Stomach (tissue), 19 donors: ENCODE data around the gene UNC45A. TPM values are rescaled to one million over a fixed set of nuclear protein-coding genes. Genes with fewer than 3 reads are reported as not detected.

Experiments
- DNase-seq, 2 donors: peaks; one replicate each; pipeline versions ENCODE4 v3.0.0 to v3.0.0-alpha.2; 2013 to 2019
- H3K27ac ChIP-seq, 5 donors: fragments of 200-600 bp in 4 of 5; sonication (generic) in 4 of 5; one replicate each; pipeline ENCODE4 v1.5.1; 2013 to 2019; ENCODE audit warnings: mild to moderate bottlenecking in 1 of 5, moderate library complexity in 1 of 5
- H3K27me3 ChIP-seq, 3 donors: fragments of 200-600 bp; sonication (generic); one replicate each; pipeline ENCODE4 v1.5.1; 2017 to 2019; ENCODE audit warnings: mixed run types in 1 of 3
- H3K36me3 ChIP-seq, 4 donors: fragments of 200-600 bp; sonication (generic); 1 replicate in 3 of 4; 2 replicates in 1 of 4; pipeline ENCODE4 v1.5.1; 2016 to 2019
- H3K4me1 ChIP-seq, 4 donors: fragments of 200-600 bp; sonication (generic); one replicate each; pipeline ENCODE4 v1.5.1; 2016 to 2019
- H3K4me3 ChIP-seq, 4 donors: fragments of 200-600 bp; sonication (generic) in 3 of 4; one replicate each; pipeline ENCODE4 v1.5.1; 2016 to 2019; ENCODE audit warnings: mild to moderate bottlenecking in 1 of 4
- H3K9me3 ChIP-seq, 4 donors: fragments of 200-600 bp; sonication (generic); one replicate each; pipeline ENCODE4 v1.5.1; 2016 to 2019
- CTCF ChIP-seq, 7 experiments: fragments of 450-650 bp in 4 of 7; fragments of 200-600 bp in 3 of 7; sonication (generic) in 3 of 7; IDR thresholded peaks; one replicate each; pipeline ENCODE4 v1.5.1; 2016 to 2019; ENCODE audit warnings: antibody characterized with exemption in 7 of 7, control low read depth in 2 of 7, mild to moderate bottlenecking in 1 of 7
- EP300 ChIP-seq: sonication (generic); formaldehyde crosslinking; IDR thresholded peaks from one replicate; pipeline ENCODE4 v1.6.1; 2017; ENCODE audit warnings: antibody characterized with exemption
- POLR2A ChIP-seq, 4 donors: fragments of 450-650 bp; IDR thresholded peaks; one replicate each; pipeline ENCODE4 v1.6.1; 2016; ENCODE audit warnings: antibody characterized with exemption in 4 of 4, control low read depth in 2 of 4, mild to moderate bottlenecking in 1 of 4, moderate library complexity in 1 of 4
- POLR2AphosphoS5 ChIP-seq, 3 donors: sonication (generic); formaldehyde crosslinking; IDR thresholded peaks; one replicate each; pipeline ENCODE4 v1.6.1; 2016; ENCODE audit warnings: antibody characterized with exemption in 3 of 3
- WGBS, 5 donors: extraction: QIAGEN DNeasy Blood & Tissue Kit in 3 of 5; methylation state at CpG; one replicate each; pipeline versions ENCODE4 v1.1.5 to v1.1.7; 2013 to 2018; 5-methylcytosine and 5-hydroxymethylcytosine counted together
- intact Hi-C: fragments of 100-400 bp; cut with DNase I; formaldehyde crosslinking; loops from one replicate; pipeline ENCODE4 v1.15.1; 2023; ENCODE audit warnings: low total_unique reads
- long read RNA-seq, 10 donors: transcript quantifications; one replicate each; lab custom pipeline, GENCODE V29; 2026
- polyA plus RNA-seq, 3 donors: library from polyadenylated mRNA; stranded (reverse); fragments of 200-250 nt; gene quantifications; one replicate each; pipeline ENCODE4 v1.2.3, GENCODE V29; 2013
- total RNA-seq, 5 donors: library from RNA; depleted of rRNA; stranded (reverse); fragments of >200 nt; gene quantifications; one replicate each; pipeline versions ENCODE4 v1.1.0 to v1.2.3, GENCODE V29; 2014 to 2016
- donor health status: healthy with polysubstance abuse.
- donor health status: Bipolar disorder and iron deficiency.
- donor health status: healthy.

The UNC45A gene
- total RNA-seq (10 to 100 TPM; 28.0 to 63.8 (median 45.0) TPM), polyA plus RNA-seq (10 to 100 TPM; 35.7 to 62.7 (median 40.9) TPM)
- long read RNA-seq, donor 1, partial matches to known transcripts: 10 of 10 reads
- long read RNA-seq, donor 1, other reads (novel, unspliced or antisense): 0 of 10 reads
- long read RNA-seq, donor 2, partial matches to known transcripts: 8 of 10 reads
- long read RNA-seq, donor 2, other reads (novel, unspliced or antisense): 0 of 10 reads
- long read RNA-seq, donor 3, partial matches to known transcripts: 14 of 14 reads
- long read RNA-seq, donor 3, other reads (novel, unspliced or antisense): 0 of 14 reads
- long read RNA-seq, donor 4: 0 reads
- long read RNA-seq, donor 5, partial matches to known transcripts: 0 of 4 reads
- long read RNA-seq, donor 5, other reads (novel, unspliced or antisense): 0 of 4 reads
- long read RNA-seq, donor 6, partial matches to known transcripts: 47 of 50 reads
- long read RNA-seq, donor 6, other reads (novel, unspliced or antisense): 0 of 50 reads
- long read RNA-seq, donor 7, partial matches to known transcripts: 0 of 3 reads
- long read RNA-seq, donor 7, other reads (novel, unspliced or antisense): 0 of 3 reads
- long read RNA-seq, donor 8, transcript UNC45A-202 (20 exons, 3,252 nt): major isoform, 5 of 5 reads
- long read RNA-seq, donor 8, partial matches to known transcripts: 0 of 5 reads
- long read RNA-seq, donor 8, other reads (novel, unspliced or antisense): 0 of 5 reads
- long read RNA-seq, donor 9, partial matches to known transcripts: 24 of 24 reads
- long read RNA-seq, donor 9, other reads (novel, unspliced or antisense): 0 of 24 reads
- long read RNA-seq, donor 10, partial matches to known transcripts: 0 of 1 reads
- long read RNA-seq, donor 10, other reads (novel, unspliced or antisense): 0 of 1 reads

GRCh38 chr15:90934949-90935751 is at the start of gene UNC45A:
Gene UNC45A (plus strand): TSS chr15:90935285. CDS start chr15:90935325, 40 bp downstream.
- Histone ChIP-seq H3K27me3 (no peaks in the 10 kb centered on the region), H3K27ac (peak within 1 kb of the TSS; percentile 86 to 91 (median 90)), H3K9me3 (no peaks in the 10 kb centered on the region), H3K36me3 (peaks cover 17 to 36% (median 32%) of the 10 kb centered on the region in 4 donors), H3K4me1 (peaks cover 38 to 61% (median 57%) of the 10 kb centered on the region in 4 donors), H3K4me3 (peak within 1 kb of the TSS; percentile 65 to 79 (median 76))
- TF ChIP-seq POLR2A (IDR thresholded peaks at IDR 0.05): peak in 2 of 4 donors; percentile 54 to 64
- no peak for TF ChIP-seq CTCF (IDR thresholded peaks at IDR 0.05)
- no peak for TF ChIP-seq EP300
- TF ChIP-seq POLR2AphosphoS5 (IDR thresholded peaks at IDR 0.05): peak in 2 of 3 donors; percentile 72 to 86
- DNase-seq: peak; percentile 97 to 98
- 0 to 1% (median 0%) methylated on average over 49 to 65 of the region's 65 CpGs for WGBS, 5 donors
- intact Hi-C loops: no loop called here

DNA sequence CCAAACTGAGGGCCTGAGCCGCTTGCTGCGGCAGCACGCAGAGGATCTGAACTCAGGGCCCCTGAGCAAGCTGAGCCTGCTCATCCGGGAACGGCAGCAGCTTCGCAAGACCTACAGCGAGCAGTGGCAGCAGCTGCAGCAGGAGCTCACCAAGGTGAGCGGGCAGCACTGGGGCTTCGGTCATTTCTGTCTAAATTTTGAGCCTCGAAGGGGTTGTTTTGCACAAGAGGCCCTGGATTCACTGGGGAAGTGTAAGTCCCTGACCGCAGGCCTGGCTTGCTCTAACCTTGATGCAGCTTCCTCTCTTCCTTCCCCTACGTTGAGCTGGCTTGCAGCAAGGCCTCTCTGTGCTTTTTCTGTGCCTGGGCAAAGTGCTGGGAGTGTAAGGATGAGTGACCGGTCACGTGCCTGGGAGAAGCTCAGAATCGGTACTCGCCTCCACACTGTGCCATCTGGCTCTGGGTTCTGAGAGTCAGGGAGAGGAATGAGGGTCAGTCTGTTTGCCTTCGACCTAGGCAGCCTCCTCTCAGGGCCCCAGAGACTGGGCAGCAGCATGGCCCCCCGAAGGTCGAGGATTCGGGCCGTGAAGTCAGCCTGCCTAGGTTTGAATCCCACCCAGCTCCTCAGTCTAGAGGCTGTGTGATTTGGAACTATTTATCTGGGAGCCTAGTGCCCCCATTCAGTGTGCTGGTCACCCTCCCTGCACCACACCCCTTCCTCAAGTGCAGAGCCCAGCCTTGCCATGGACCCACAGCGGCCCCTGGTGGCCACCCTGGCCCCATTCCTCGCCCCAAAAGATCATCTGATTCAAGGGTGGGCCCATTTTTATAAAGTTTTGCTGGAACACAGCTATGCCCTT is 49.4 kb upstream of the UNC45A start:
- Histone ChIP-seq H3K27ac (peak overlapping the region in 4 of 5 donors; percentile 91 to 96 (median 92)), H3K36me3 (peaks cover 28 to 60% (median 45%) of the 10 kb centered on the region in 4 donors), H3K4me1 (peaks cover 29 to 49% (median 43%) of the 10 kb centered on the region in 4 donors), H3K27me3 (no peaks in the 10 kb centered on the region), H3K4me3 (peak overlapping the region; percentile 55 to 62 (median 56)), H3K9me3 (no peaks in the 10 kb centered on the region)
- 38 to 69% (median 54%) methylated on average over 9 to 23 of the region's 23 CpGs for whole genome bisulfite sequencing, 5 donors
- intact Hi-C loops: loop anchor here (5.0 kb wide), 1 partner anchor 233 kb away; no protein-coding TSS in a partner anchor
- DNase-seq: peak; percentile 77 to 91
- TF ChIP-seq POLR2A (IDR thresholded peaks at IDR 0.05) (no peak), EP300 (no peak), POLR2AphosphoS5 (IDR thresholded peaks at IDR 0.05) (peak in 1 of 3 donors; percentile 34), CTCF (IDR thresholded peaks at IDR 0.05) (peak in 5 of 7 experiments; percentile 82 to 99 (median 93))

DNA sequence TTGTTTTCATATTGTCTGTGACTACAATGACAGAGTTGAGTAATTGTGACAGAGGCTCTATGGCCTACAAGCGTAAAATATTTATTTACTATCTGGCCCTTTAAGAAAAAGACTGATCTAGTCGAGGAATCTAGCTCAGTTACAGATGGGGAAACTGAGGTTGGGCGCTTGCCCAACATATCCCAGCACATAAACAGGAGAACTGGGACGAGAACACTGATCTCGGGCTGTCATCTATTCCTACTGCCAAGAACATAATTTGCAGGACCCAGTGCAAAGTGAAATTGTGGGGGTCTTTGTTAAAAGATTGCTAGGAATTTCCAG is 48.8 kb upstream of the UNC45A start:
- 17 to 31% (median 22%) methylated on average over 5 of the region's 5 CpGs for WGBS, 5 donors
- DNase-seq: no peak
- no peaks in the 10 kb centered on the region for H3K27me3 ChIP-seq
- peak overlapping the region in 3 of 5 donors; percentile 92 to 96 (median 92) for H3K27ac ChIP-seq
- intact Hi-C loops: loop anchor here (5.0 kb wide), 1 partner anchor 234 kb away; no protein-coding TSS in a partner anchor
- H3K4me1 ChIP-seq: peaks cover 29 to 49% (median 43%) of the 10 kb centered on the region in 4 donors
- H3K36me3 ChIP-seq: peaks cover 28 to 60% (median 45%) of the 10 kb centered on the region in 4 donors
- peak overlapping the region in 3 of 4 donors; percentile 55 to 62 (median 58) for H3K4me3 ChIP-seq
- peak in 1 of 7 experiments; percentile 56 for TF ChIP-seq CTCF (IDR thresholded peaks at IDR 0.05)
- no peak for TF ChIP-seq EP300
- no peaks in the 10 kb centered on the region for H3K9me3 ChIP-seq
